HEK293 (cell line): Measurements from ENCODE around the gene ITPR2.

Source experiments
- CTCF ChIA-PET: fragments of 350-600 bp; formaldehyde crosslinking; extraction: SDS; loops from one replicate; lab custom pipeline; 2021; ENCODE audit warnings: antibody characterized with exemption; lab: Yijun Ruan, JAX
- POLR2A ChIA-PET: fragments of 300-600 bp; formaldehyde crosslinking; extraction: SDS; loops from one replicate; lab custom pipeline; 2020; ENCODE audit warnings: antibody characterized with exemption, inconsistent platforms; lab: Yijun Ruan, JAX
- H3K27ac ChIP-seq: fragments of 200-500 bp; sonication (Bioruptor generic); 2 replicates; pipeline ENCODE4 v1.5.1; 2014; ENCODE audit warnings: low read depth, low read length, control low read depth, inconsistent platforms; ENCODE audit errors: extremely low read depth
- H3K36me3 ChIP-seq, 2 experiments: fragments of 200-500 bp in 1 of 2; sonication (Bioruptor generic) in 1 of 2; 1 replicate in 1 of 2; 2 replicates in 1 of 2; pipeline ENCODE4 v1.5.1; 2014 to 2017; ENCODE audit warnings: inconsistent platforms in 2 of 2, low read length in 2 of 2; ENCODE audit not compliant: control insufficient read depth in 2 of 2, insufficient read depth in 1 of 2
- H3K4me1 ChIP-seq: fragments of 200-500 bp; sonication (Bioruptor generic); 2 replicates; pipeline ENCODE4 v1.5.1; 2014; ENCODE audit warnings: mild to moderate bottlenecking, low read length, inconsistent platforms; ENCODE audit not compliant: control insufficient read depth, insufficient read depth
- H3K4me3 ChIP-seq: 2 replicates; pipeline ENCODE4 v1.5.1; 2011; ENCODE audit warnings: low read depth, mild to moderate bottlenecking, control low read depth, low read length, moderate library complexity
- H3K9me3 ChIP-seq: fragments of 200-500 bp; sonication (Bioruptor generic); 2 replicates; pipeline ENCODE4 v1.5.1; 2014; ENCODE audit warnings: low read depth, low read length, inconsistent platforms; ENCODE audit not compliant: control insufficient read depth, insufficient read depth
- KLF1 ChIP-seq: fragments of 450-650 bp; formaldehyde crosslinking; IDR thresholded peaks from 2 replicates; pipeline ENCODE4 v1.5.1; 2016; ENCODE audit warnings: missing biosample characterization, missing genetic modification characterization
- KLF9 ChIP-seq: fragments of 450-650 bp; formaldehyde crosslinking; IDR thresholded peaks from 2 replicates; pipeline ENCODE4 v1.5.1; 2016; ENCODE audit warnings: missing biosample characterization, missing genetic modification characterization, low read depth
- PBX3 ChIP-seq: sonication (generic); formaldehyde crosslinking; IDR thresholded peaks from 2 replicates; pipeline ENCODE4 v1.8.1; 2022; ENCODE audit warnings: mild to moderate bottlenecking, moderate library complexity, missing genetic modification reagents
- PRDM6 ChIP-seq: fragments of 450-650 bp; formaldehyde crosslinking; IDR thresholded peaks from 2 replicates; pipeline ENCODE4 v1.5.1; 2017; ENCODE audit warnings: missing biosample characterization, missing genetic modification characterization
- SALL2 ChIP-seq: fragments of 450-650 bp; formaldehyde crosslinking; IDR thresholded peaks from 2 replicates; pipeline ENCODE4 v1.5.0; 2017; ENCODE audit warnings: missing biosample characterization, mild to moderate bottlenecking, missing genetic modification characterization, borderline replicate concordance
- ZBTB8A ChIP-seq: fragments of 450-650 bp; formaldehyde crosslinking; IDR thresholded peaks from 2 replicates; pipeline ENCODE4 v1.5.1; 2016; ENCODE audit warnings: missing biosample characterization, missing genetic modification characterization
- ZFP41 ChIP-seq: fragments of 450-650 bp; formaldehyde crosslinking; IDR thresholded peaks from 2 replicates; pipeline ENCODE4 v1.5.1; 2016; ENCODE audit warnings: missing biosample characterization, missing genetic modification characterization, borderline replicate concordance
- ZNF114 ChIP-seq: fragments of 450-650 bp; formaldehyde crosslinking; IDR thresholded peaks from 2 replicates; pipeline ENCODE4 v1.5.0; 2017; ENCODE audit warnings: missing biosample characterization, missing genetic modification characterization
- ZNF175 ChIP-seq: fragments of 450-650 bp; formaldehyde crosslinking; IDR thresholded peaks from 2 replicates; pipeline ENCODE4 v1.5.1; 2016; ENCODE audit warnings: missing biosample characterization, missing genetic modification characterization
- ZNF2 ChIP-seq: fragments of 450-650 bp; formaldehyde crosslinking; IDR thresholded peaks from 2 replicates; pipeline ENCODE4 v1.5.1; 2016; ENCODE audit warnings: missing biosample characterization, missing genetic modification characterization
- ZNF202 ChIP-seq: fragments of 450-650 bp; formaldehyde crosslinking; IDR thresholded peaks from 2 replicates; pipeline ENCODE4 v1.5.1; 2016; ENCODE audit warnings: missing biosample characterization, missing genetic modification characterization, borderline replicate concordance
- ZNF366 ChIP-seq: fragments of 450-650 bp; formaldehyde crosslinking; conservative IDR thresholded peaks from 2 replicates; pipeline ENCODE4 v1.5.1; 2016; ENCODE audit warnings: missing biosample characterization, missing genetic modification characterization
- ZNF600 ChIP-seq: fragments of 450-650 bp; formaldehyde crosslinking; IDR thresholded peaks from 2 replicates; pipeline ENCODE4 v1.5.1; 2016; ENCODE audit warnings: missing biosample characterization, missing genetic modification characterization
- ZNF658 ChIP-seq: fragments of 450-650 bp; formaldehyde crosslinking; IDR thresholded peaks from 2 replicates; pipeline ENCODE4; 2016; ENCODE audit warnings: missing biosample characterization, missing genetic modification characterization
- ZNF660 ChIP-seq: fragments of 450-650 bp; IDR thresholded peaks from 2 replicates; pipeline ENCODE4 v1.5.1; 2018; ENCODE audit warnings: missing biosample characterization, mild to moderate bottlenecking, missing genetic modification characterization
- ZSCAN5A ChIP-seq: fragments of 450-650 bp; formaldehyde crosslinking; IDR thresholded peaks from 2 replicates; pipeline ENCODE4 v1.5.1; 2016; ENCODE audit warnings: missing biosample characterization, missing genetic modification characterization

Gene ITPR2

GRCh38 chr12:26378711-26379110 lies 454.3 kb downstream of the ITPR2 start:
- CTCF ChIA-PET: interaction anchor here (1.2 kb wide), 1 partner anchor 235 kb away, joined by 3 read pairs; no protein-coding TSS in a partner anchor
- no peak overlapping the region for H3K27ac ChIP-seq
- H3K9me3 ChIP-seq: no peaks in the 10 kb centered on the region
- POLR2A ChIA-PET: no interaction called here
- no peak overlapping the region for H3K4me3 ChIP-seq
- no peaks in the 10 kb centered on the region; a peak in 1 of 3 replicates for H3K36me3 ChIP-seq
- H3K4me1 ChIP-seq: no peaks in the 10 kb centered on the region
- TF ChIP-seq PBX3 (CRISPR knock-in tag) (no peak), ZNF366 (tag by site-specific recombination) (no peak), ZNF2 (tag by site-specific recombination) (no peak), KLF1 (tag by site-specific recombination) (no peak), ZNF202 (tag by site-specific recombination) (no peak), ZNF600 (tag by site-specific recombination) (no peak), ZNF175 (tag by site-specific recombination) (no peak), SALL2 (tag by site-specific recombination) (no peak), ZNF114 (tag by site-specific recombination) (no peak), KLF9 (tag by site-specific recombination) (no peak)

- ChIA-PET CTCF (no interaction called here), POLR2A (no interaction called here)
These were observed 457.9 kb downstream of the ITPR2 start for GRCh38 chr12:26374934-26375680.

More at GRCh38 chr12:26374934-26375680, 457.9 kb downstream of the ITPR2 start:
- no peak for TF ChIP-seq ZNF658 (tag by site-specific recombination)
- TF ChIP-seq ZBTB8A (tag by site-specific recombination): no peak
- no peak for TF ChIP-seq ZSCAN5A (tag by site-specific recombination)
- TF ChIP-seq PRDM6: peak; percentile 40; the same call in 1 of the 2 replicates
- TF ChIP-seq ZNF660 (tag by site-specific recombination): peak; percentile 36; the same call in 1 of the 2 replicates
- no peak for TF ChIP-seq ZFP41 (tag by site-specific recombination)
- no peaks in the 10 kb centered on the region; a peak in 1 of 3 replicates for H3K36me3 ChIP-seq
- no peaks in the 10 kb centered on the region for H3K4me1 ChIP-seq
- no peaks in the 10 kb centered on the region for H3K9me3 ChIP-seq
- no peak overlapping the region for H3K4me3 ChIP-seq
- H3K27ac ChIP-seq: no peak overlapping the region
